HG02970 (cell line): Measurements from ENCODE around the gene RANBP1.

ENCODE experiments used
- ATAC-seq: cut with Tn5 transposase; IDR thresholded peaks from one replicate; pipeline ENCODE4 v1.9.1; 2021; ENCODE audit warnings: mild to moderate bottlenecking, moderate library complexity, moderate number of reproducible peaks; ENCODE audit not compliant: unreplicated experiment, low FRiP score

RANBP1 gene

DNA sequence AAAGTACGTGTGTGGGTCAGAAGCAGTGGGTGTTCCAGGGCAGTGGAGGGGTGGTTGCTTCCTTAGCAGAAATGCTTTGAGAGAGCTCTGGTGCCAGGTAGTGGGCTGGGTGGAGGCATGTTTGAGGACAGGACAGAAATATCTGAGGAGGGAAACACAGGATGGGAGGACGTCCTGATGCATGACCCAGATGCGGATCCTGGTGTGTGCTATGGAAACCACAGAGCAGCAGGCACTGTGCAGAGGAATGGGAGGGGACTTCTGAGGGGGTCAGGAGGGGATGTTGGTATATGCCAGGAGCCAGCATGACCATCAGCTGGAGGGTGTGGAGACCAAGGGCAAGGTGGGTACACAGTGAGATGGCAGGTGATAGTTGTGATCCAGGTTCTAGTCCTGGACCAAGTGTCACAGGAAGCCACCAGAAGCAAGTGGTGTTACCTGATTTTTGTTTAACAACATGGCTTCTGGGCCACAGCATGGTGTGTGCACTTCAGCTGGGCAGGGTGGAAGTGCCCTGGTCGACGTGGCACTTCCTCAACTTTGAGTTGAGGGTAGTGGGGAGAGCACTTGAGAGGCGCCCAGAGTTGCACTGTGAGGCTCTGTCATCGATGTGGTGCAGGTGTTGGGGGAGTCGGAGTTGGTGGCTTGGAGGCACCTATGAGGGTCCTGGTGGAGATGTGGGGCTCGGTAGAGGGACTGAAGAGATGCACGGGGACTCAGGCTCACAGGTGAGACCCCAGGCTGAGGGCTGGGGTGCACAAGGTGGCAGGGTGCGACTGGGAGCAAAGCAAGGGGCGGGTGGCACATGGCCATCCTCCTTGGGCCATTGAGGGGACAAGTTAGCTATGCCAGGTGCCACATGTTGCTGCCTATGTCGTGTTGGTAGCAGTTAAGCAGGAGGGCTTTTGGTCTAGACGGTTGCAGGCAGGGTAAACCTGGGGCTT lies 28.3 kb upstream of the RANBP1 start:
- ATAC-seq = no peak

GRCh38 chr22:20088263-20088648 lies 27.6 kb upstream of the RANBP1 start:
- no peak for ATAC-seq

- no peak for ATAC-seq
Observed at GRCh38 chr22:20089226-20089976, 26.5 kb upstream of the RANBP1 start.

- no peak for ATAC-seq
Observed at GRCh38 chr22:20089977-20090729, 25.8 kb upstream of the RANBP1 start.

DNA sequence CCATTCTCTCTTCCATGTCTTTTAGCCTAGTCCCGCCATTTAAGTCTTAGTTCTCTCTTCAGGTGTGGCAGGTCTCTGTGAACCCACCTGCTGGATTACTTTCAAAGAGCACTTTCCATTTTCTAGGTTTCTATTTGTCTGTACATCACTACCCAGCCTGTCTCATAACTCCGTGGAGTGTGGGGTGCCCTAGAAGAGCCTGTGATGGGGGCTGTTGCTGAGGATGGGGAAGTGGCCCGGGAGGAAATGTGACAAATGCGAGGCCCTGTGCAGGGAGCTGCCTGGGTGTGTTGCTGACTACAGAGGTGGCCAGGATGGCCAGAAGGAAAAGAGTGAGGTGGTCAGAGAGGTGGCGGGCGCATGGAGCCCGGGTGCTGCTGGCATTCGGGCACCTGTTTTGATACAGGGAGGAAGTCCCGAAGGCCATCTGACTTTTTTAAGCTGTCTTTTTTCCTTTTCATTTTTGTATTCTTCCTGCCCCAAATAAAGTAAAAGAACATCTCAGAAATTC lies 25.1 kb upstream of the RANBP1 start:
- no peak for ATAC-seq

DNA sequence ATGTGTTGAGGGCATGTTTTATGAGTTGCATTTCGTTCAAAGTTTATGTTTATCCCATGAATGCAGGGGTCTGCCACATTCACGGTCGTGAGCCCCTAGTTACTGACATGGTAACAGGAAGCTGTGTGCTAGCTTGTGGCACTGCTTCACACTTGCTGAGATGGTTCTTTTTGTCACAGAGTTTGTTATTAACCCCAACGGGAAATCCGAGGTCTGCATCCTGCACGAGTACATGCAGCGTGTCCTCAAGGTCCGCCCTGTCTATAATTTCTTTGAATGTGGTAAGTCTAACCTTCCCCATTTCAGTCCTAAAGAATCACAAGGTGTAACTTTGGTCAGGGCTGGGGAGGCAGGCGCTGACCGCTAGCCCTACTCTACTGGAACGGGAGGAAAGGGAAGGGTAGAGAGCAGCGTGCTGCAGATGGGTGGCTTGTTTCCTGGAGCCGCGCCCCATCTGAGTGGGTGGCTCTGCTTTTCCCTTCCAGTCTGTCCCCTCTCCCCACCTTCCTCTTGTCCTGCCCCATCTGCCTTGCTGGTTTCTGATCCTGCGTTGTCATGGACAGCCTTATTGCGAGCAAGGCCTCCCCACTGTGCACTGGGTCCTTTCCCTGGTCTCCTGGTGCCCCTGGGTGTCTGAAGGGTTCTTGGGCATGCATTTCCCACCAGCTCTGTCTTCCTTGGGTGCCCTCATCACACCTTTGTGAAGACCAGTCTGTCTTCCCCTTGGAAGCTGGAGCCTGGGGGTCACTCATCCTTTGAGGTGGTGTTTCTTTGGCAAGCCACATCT lies 24.0 kb upstream of the RANBP1 start:
- no peak for ATAC-seq

GRCh38 chr22:20092477-20092854 lies 23.4 kb upstream of the RANBP1 start:
- no peak for ATAC-seq

GRCh38 chr22:20093418-20094196 lies 22.3 kb upstream of the RANBP1 start:
- ATAC-seq = no peak

DNA sequence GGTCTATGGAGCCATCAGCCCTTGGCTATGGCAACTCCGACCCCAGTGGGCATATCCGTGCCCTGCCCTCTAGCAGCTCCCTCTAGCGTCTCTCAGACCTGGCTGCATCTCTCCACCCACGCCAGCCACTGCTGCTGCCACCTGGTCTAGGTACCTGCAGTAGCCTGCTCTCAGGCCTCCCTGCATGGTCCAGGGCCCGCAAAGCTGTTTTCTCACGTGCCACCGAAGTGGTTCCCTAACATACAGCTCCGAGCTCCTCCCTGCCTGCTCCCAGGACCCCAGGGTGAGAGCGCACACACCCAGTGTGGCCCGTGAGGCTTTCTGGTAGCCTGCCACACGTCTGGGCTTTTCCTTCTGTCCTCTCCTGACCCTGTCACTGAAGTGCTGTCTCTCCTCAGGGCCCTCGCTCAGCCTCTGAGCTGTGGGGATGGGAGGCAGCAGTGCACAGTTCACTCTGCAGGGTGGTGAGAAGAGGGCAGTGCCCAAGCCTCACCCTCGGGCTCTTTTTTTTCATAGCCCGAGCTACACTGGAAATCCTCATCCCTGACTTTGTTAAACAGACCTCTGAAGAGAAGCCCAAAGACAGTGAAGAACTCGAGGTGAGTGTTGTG lies 21.6 kb upstream of the RANBP1 start:
- ATAC-seq = no peak

DNA sequence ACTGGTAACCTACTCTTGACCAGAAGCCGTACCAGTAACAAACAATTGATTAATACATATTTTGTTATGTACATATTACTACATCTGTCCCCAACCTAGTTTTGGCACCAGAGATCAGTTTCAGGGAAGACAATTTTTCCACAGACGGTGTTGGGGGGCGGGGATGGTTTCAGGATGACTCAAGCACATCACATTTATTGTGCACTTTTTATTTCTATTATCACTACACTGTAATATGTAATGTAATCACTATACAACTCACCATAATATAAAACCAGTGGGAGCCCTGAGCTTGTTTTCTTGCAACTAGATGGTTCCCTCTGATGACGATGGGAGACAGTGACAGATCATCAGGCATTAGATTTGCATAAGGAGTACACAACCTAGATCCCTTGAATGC lies 20.4 kb upstream of the RANBP1 start:
- no peak for ATAC-seq

DNA sequence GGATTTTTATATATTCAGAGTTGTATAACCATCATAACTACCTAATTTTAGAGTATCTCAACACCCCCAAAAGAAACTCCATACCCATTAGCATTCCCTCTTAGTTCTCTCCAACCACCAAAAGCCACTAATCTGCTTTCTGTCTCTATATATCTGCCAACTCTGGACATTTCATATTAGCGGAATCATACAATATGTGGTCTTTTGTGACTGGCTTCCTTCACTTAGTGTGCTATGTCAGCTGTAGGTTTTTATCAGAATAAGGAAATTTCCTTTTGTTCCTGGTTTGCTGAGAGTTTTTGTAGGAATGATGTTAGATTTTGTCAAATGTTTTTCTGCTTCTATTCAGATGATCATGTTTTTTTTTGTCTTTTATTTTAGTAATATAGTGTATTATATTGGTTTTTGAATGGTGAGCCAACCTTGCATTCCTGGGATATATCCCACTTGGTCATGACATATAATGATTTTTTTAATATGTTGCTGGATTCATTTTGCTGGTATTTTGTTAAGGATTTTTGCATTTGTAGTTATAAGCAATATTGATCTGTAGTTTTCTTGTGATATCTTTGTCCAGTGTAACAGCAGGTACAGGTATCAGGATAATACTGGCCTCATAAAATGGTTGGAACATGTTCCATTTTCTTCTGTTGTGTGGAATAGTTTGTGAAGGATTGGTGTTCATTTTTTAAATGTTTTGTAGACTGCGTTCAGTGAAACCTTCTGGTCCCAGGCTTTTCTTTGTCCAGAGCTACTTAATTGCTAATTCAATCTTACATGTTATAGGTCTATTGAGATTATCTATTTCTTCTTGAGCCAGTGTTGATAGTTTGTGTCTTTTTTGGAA lies 19.1 kb upstream of the RANBP1 start:
- ATAC-seq = no peak

DNA sequence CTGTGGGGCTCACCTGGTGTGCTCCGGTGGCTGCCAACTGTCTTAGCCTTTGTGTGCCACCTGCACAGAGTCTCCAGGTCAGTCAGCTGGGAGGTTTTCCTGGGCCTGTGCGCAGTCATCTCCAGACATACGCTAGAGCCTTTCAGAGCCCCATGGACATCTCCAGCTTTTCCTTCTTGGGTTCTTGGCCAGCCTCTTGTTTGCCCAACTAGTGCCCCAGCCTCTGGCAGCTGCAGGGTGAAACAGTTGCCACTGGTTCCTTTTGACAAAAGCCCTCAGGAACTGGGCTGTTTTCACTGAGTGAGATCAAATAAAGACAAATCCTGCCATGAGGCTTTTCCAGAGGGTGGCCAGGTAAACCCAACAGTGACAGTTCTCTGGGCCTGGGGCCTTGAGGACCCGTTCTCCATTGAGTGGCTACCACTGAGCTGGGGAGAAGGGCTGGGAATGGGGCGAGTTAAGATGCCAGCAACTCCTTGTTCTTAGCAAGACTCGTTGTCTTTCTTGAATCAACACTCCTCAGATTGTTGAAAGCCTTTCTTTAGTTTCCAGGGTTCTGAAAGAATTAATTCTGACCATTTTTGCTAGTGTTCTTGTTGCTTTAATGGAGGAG lies 16.7 kb upstream of the RANBP1 start:
- no peak for ATAC-seq

DNA sequence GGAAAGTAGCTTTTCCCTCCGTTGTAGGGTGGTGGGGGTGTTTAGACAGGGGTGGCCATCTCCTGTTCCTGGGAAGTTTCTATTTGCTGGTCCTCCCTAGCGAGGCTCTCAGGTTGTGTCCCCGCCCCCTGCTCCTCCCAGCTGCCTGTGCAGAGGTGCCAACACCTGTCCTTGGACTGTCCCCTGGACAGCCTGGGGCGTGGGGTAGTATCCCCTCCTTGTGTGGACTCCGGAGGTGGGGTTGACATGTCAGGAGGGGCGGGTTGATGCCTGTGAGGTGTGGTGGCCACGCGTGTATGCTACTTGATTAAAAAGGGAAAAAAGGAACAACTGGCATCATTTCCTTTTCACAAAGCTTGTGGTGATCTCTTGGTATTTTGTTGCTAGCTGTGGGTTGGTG lies 14.3 kb upstream of the RANBP1 start:
- ATAC-seq = no peak

GRCh38 chr22:20102203-20102780 lies 13.6 kb upstream of the RANBP1 start:
- no peak for ATAC-seq

DNA sequence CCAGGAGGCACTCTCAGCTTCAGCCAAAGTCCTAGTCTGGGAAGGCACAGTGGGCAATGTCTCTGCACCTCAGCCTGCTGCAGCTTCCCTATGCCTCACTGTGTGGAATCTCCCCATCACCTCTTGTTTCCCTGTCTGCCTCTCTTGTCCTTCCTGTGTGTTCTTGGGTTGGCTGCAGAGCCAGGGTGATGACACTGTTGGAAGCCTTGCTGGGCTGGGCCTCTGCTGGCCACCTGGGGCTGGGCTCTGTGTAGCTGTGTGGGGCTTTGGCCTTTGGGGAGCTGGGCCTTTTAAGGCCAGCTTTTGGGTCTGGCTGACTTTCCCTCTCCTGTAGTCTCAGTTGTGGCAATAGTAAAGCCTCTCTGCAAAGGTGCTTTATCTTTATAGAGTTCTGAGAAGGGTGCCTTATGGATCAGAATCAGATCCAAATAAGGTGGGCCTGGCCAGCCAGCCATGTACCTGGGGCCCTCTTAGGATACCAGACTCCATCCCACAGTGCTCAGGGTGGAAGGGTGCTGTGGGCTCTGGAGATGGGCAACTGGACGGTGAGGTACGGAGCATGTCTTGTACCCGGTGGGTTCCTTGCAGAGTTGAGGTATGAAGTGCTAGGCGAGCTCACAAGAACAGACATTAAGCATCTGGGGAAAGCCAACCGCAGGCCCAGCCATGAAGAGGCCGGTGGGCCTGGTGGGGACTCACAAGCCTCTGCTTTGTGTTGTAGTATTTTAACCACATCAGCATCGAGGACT lies 10.3 kb upstream of the RANBP1 start:
- no peak for ATAC-seq

DNA sequence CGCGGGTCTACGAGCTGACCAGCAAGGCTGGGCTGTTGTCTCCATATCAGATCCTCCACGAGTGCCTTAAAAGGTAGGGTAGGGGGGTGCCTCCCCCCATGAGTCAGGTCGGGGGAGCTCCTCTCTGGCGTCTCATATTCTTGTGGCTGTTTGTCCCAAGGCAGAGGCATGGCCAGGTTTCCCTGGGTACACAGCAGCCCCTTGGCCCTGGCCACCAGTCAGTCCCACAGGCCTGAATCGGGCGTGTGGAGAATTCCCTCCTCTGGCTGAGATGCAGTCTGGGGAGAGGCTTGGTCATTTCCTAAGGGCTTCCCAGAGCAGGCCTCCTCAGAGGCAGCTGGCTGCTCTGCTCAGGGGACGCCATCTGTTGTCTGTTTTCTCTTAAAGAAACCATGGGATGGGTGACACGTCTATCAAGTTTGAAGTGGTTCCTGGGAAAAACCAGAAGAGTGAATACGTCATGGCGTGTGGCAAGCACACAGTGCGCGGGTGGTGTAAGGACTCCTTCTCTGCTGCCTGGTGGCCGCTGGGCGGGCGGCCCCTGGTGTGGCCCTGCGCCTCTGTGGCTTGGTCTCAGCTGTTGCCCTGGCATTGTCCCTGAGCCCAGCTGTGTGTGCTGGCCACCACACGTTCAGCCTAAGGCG lies 9.6 kb upstream of the RANBP1 start:
- no peak for ATAC-seq
